GM10266 (cell line): Measurements from ENCODE around the gene PRSS22.
A peak's percentile ranks its signal among the peaks of the same experiment; 100 is the strongest.

ENCODE experiments used
- DNase-seq: peaks from one replicate; pipeline ENCODE4 v3.0.0; 2012; ENCODE audit errors: extremely low spot score
- TF ChIP-seq, protein P1 (sequence below): IDR thresholded peaks from 2 replicates; pipeline ENCODE4 v1.5.1; 2012; ENCODE audit warnings: mild to moderate bottlenecking, low read depth; ENCODE audit not compliant: control insufficient read depth, insufficient read depth; ENCODE audit errors: missing control alignments

Gene PRSS22

DNA sequence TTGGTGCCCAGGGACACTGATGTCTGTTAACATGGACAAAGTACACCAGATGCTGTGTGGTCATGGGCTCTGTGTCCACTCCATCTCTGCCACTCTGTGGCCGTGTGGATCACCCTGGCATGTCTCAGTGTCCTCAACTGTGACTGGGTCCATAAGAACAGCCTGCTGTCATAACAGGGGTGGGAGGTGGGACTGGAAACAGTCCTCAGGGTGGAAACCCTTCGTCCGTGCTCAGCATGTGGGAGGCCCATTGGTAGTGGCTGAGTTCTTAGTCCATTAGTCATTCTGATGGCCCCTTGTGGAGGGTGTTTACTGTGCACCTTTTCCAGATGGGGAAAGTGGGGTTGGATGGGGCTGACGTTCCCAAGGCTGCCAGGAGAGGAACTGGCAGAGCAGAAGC is 37.8 kb upstream of the PRSS22 start:
- no peak for DNase-seq
- TF ChIP-seq, protein P1, sequence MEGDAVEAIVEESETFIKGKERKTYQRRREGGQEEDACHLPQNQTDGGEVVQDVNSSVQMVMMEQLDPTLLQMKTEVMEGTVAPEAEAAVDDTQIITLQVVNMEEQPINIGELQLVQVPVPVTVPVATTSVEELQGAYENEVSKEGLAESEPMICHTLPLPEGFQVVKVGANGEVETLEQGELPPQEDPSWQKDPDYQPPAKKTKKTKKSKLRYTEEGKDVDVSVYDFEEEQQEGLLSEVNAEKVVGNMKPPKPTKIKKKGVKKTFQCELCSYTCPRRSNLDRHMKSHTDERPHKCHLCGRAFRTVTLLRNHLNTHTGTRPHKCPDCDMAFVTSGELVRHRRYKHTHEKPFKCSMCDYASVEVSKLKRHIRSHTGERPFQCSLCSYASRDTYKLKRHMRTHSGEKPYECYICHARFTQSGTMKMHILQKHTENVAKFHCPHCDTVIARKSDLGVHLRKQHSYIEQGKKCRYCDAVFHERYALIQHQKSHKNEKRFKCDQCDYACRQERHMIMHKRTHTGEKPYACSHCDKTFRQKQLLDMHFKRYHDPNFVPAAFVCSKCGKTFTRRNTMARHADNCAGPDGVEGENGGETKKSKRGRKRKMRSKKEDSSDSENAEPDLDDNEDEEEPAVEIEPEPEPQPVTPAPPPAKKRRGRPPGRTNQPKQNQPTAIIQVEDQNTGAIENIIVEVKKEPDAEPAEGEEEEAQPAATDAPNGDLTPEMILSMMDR, result no peak

DNA sequence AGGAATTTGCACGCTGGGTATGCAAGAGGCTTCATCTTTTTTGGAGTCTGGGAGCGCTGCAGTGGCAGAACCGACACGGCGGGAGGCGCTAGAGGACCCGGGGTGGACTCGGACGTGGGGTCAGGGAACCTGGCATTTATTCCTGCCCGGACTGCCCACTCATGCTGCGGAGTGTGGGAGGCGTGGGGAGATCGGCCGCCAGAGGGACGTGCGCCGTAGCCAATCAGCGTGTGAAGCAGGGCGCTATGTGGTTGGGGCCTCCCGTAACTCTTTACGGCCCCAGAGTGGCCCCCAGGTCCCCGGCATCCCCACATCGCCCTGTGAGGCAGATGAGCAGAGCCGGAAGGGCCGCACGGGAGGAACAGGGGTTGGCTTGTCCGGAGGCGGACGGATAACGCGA is 36.3 kb upstream of the PRSS22 start:
- TF ChIP-seq, protein P1, result no peak
- DNase-seq, result no peak

DNA sequence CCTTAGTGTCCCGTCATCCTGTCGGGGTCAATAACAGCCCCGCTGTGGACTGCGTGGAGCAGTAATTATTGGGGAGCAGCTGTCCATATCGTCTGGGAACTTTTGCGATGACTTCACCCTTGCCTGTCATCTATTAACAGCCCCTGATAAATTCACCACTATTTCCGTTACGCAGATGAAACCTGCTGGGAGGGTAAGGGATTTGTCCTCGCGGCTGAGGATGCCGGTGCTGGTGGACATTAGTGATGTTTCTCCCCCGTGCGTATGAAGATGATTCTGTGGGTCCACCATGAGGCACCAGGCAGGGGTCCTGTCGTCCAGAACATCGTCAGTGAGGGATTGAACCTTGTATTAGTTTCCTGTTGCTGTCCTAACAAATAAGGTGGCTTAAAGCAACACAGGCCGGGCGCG is 26.1 kb upstream of the PRSS22 start:
- DNase-seq, result no peak
- TF ChIP-seq, protein P1, result no peak

DNA sequence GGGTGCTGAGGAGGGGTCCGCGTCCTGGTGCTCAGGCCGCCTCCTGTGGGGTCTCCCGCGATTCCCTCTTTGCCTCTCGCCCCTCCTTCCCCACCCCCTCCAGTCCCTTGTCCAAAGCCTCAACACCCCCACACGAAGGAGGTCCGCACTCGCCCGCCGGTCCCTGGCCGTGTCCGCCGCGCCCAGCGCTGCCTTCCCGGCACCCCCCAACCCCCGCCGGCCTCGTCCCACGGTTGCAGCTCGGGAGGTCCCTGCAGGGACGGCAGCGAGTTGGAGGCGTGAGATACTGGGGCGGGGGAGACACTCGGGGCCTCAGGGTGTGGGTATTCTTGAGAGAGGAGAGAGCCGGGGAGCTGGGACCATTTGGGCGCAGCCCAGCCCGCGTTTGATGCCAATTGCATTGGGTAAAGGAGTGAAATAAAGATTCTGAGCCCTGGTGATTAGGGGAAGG is 25.5 kb upstream of the PRSS22 start:
- DNase-seq, result no peak
- TF ChIP-seq, protein P1, result no peak

DNA sequence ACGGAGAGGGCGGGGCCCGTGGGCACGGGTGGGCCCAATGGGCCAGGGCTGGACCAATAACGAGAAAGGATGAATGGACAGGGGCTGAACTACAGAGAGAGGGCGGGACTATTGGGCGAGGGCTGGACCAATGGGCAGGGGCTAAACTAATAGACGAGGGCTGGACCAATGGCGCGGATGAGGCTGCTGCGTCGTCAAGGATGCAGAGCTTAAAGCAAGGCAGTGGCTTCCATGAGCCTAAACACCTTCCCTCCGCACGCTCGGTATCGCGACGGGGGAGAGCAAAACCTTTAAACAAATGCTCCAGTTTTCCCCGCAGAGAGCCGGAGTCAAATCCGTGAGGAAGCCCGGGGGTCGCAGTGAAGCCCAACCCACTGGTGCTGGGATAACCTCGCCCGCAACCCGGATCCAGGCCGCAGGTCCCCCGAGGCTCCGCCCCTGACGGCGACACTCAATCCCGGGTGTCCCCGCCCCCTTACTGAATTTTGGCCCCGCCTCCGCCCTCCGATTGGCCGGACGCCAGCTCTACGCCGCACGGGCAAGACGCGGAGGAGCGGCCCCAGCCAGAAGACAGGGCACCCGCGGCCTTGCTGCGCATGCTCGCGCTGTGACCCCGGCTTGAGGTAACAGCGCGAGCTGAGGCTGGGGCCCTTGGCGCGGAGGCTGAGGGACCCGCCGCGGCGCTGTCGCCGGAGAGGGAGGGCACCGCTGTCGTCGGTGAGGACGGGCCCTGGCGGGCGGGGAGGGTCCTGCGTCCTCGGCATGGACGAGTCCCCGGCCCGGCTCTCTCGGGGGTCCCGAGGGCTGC is 24.9 kb upstream of the PRSS22 start, which contains the start of gene FLYWCH2:
Gene FLYWCH2, plus strand, starts transcription at position 566 of the 808 bp plus-strand sequence. CDS start 13,235 bp downstream, outside the sequence.
- TF ChIP-seq, protein P1, result no peak
- DNase-seq, result peak; percentile 97

DNA sequence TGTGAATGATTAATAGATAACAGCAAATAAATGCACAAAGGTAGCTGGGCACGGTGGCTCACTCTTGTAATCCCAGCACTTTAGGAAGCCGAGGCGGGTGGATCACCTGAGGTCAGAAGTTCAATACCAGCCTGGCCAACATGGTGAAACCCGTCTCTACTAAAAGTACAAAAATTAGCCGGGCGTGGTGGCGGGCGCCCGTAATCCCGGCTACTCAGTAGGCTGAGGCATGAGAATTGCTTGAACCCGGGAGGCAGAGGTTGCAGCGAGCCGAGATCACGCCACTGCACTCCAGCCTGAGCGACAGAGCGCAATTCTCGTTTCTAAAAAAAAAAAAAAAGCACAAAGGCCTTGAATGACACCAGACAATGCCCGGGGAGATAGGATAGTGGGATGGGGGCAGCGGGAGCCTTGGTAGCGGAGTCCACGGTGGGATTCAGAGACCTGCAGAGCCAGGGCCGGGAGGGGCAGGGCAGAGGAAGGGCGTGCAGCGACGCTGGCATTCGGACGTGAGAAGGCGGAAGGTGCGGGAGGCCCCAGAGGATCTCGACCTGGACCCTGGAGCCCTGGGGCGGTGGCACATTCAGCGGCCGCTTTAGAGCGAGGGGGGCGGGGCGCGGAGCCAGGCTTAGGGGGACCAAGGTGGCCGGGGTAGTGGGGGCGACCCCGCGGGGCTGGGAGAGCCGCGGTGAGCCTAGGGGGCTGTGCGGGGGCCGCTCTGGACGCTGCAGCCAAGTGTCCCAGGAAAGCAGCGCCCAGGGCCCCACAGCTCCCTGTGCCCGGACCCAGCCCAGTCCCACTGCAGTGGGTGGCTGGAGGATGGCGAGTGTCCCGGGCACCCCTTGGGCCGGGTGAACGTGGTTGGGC is 24.0 kb upstream of the PRSS22 start:
- TF ChIP-seq, protein P1, result no peak
- DNase-seq, result no peak

DNA sequence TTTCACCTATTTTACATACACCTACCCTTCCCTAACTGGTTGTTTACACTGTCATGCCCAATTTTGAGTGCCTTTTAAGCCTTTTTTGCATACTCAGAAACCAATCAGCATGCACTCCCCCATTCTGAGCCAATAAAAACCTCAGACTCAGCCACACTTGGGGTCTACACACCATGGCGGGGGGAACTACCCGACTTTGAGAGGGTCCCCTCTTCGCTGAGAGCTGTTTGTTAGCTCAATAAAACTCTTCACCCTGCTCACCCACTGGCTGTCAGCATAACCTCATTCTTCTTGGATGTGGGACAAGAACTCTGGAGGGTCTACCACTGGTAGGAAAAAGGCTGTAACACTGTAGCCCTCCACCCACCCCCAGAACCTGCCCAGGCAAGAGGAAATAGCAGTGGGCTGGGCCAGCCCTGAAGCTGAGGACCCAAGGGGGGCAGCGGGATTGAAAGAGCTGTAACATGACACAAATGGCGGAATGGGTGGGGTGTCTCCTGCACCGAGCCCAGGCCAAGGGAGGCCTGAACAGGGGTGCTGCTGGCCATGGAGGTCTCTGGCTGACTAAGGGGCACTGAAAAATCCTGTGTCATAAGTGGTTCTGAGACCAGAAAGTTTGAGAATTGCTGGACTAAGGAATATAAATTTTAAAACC is 22.0 kb upstream of the PRSS22 start:
- no peak for DNase-seq
- TF ChIP-seq, protein P1, result no peak
